H1 (cell line): Measurements from ENCODE around the gene SMIM15. TPM values are rescaled to one million over a fixed set of nuclear protein-coding genes. Genes with fewer than 3 reads are reported as not detected.
A peak's percentile ranks its signal among the peaks of the same experiment; 100 is the strongest.

ENCODE experiments used
- ASH2L ChIP-seq: fragments of 200-600, 300-600 bp; sonication (generic); IDR thresholded peaks from one replicate; pipeline ENCODE4 v1.7.1; 2017; ENCODE audit warnings: low read length
- BCL11A ChIP-seq, 2 experiments: IDR thresholded peaks; one replicate each; pipeline ENCODE4 v1.6.1; 2011; ENCODE audit warnings: low read depth in 2 of 2, low read length in 2 of 2, mild to moderate bottlenecking in 2 of 2
- CHD1 ChIP-seq: IDR thresholded peaks from 2 replicates; pipeline ENCODE4 v1.6.1; 2012; ENCODE audit warnings: low read depth, low read length, improper control_type of control experiment
- CREB1 ChIP-seq: IDR thresholded peaks from 2 replicates; pipeline ENCODE4 v1.6.1; 2012; ENCODE audit warnings: inconsistent platforms
- FOSL1 ChIP-seq: IDR thresholded peaks from 2 replicates; pipeline ENCODE4 v1.6.1; 2011; ENCODE audit warnings: mild to moderate bottlenecking, low read depth, low read length, moderate library complexity; ENCODE audit not compliant: insufficient read depth
- PHF8 ChIP-seq: fragments of 200-600 bp; sonication (generic); conservative IDR thresholded peaks from 2 replicates; pipeline ENCODE4 v1.7.1; 2012; ENCODE audit warnings: low read depth, mild to moderate bottlenecking, inconsistent platforms, low read length, moderate library complexity
- POLR2A ChIP-seq, 2 experiments: IDR thresholded peaks; 1 replicate in 1 of 2; 2 replicates in 1 of 2; pipeline ENCODE4 v1.6.1; 2011; ENCODE audit warnings: low read depth in 2 of 2, low read length in 2 of 2, mild to moderate bottlenecking in 2 of 2; ENCODE audit errors: control extremely low read depth in 1 of 2
- POLR2AphosphoS5 ChIP-seq: IDR thresholded peaks from 2 replicates; pipeline ENCODE4 v1.6.1; 2011; ENCODE audit warnings: low read depth, low read length
- RAD21 ChIP-seq, 2 experiments: IDR thresholded peaks in 1 of 2; conservative IDR thresholded peaks in 1 of 2; 2 replicates each; pipeline ENCODE4 v1.6.1; 2011; ENCODE audit warnings: low read depth in 2 of 2, low read length in 2 of 2, improper control_type of control experiment in 1 of 2, inconsistent platforms in 1 of 2, mild to moderate bottlenecking in 1 of 2, moderate library complexity in 1 of 2
- RBBP5 ChIP-seq: IDR thresholded peaks from 2 replicates; pipeline ENCODE4 v1.7.1; 2012; ENCODE audit warnings: low read depth, mild to moderate bottlenecking, inconsistent platforms, low read length, moderate library complexity, borderline replicate concordance
- SAP30 ChIP-seq: fragments of 300-600 bp; sonication (generic); IDR thresholded peaks from 2 replicates; pipeline ENCODE4 v1.7.1; 2012; ENCODE audit warnings: low read length, moderate library complexity, mild to moderate bottlenecking, inconsistent platforms; ENCODE audit not compliant: insufficient read depth, insufficient replicate concordance
- SP2 ChIP-seq: IDR thresholded peaks from 2 replicates; pipeline ENCODE4 v1.6.1; 2012; ENCODE audit warnings: mild to moderate bottlenecking, low read length, inconsistent platforms
- TAF1 ChIP-seq: IDR thresholded peaks from 2 replicates; pipeline ENCODE4 v1.6.1; 2011; ENCODE audit warnings: mild to moderate bottlenecking, low read depth, low read length
- TAF7 ChIP-seq: optimal IDR thresholded peaks from 2 replicates; pipeline ENCODE3; 2011; ENCODE audit warnings: low read depth, mild to moderate bottlenecking, inconsistent platforms, low read length, moderate library complexity, borderline replicate concordance
- TBP ChIP-seq: IDR thresholded peaks from 2 replicates; pipeline ENCODE4 v1.6.1; 2011; ENCODE audit warnings: low read depth, low read length, improper control_type of control experiment
- TEAD4 ChIP-seq: IDR thresholded peaks from 2 replicates; pipeline ENCODE4 v1.6.1; 2012; ENCODE audit warnings: low read depth, low read length, inconsistent platforms, mixed read lengths
- polyA plus RNA-seq, 7 experiments: library from polyadenylated mRNA; depleted of rRNA in 3 of 7; stranded (reverse) in 5 of 7; unstranded in 2 of 7; fragments of >200 nt in 5 of 7; fragments of 200-250 nt in 2 of 7; gene quantifications; 1 replicate in 5 of 7; 2 replicates in 1 of 7; 4 replicates in 1 of 7; pipeline versions ENCODE4 v1.2.1 to v1.2.3, GENCODE V29; 2011 to 2013; ENCODE audit warnings: missing spikeins in 2 of 7, mixed read lengths in 2 of 7
- total RNA-seq: library from RNA; stranded (reverse); fragmentation: NEBNext Ultra II Directional; extraction: Animal tissue kit (Norgen Biotek cat#: 25700); gene quantifications from 2 replicates; pipeline ENCODE4 v1.2.1, GENCODE V29; 2021
- TF ChIP-seq, protein P1 (sequence below), 3 experiments: IDR thresholded peaks; 1 replicate in 2 of 3; 2 replicates in 1 of 3; pipeline versions ENCODE4 v1.5.1 to v1.6.1; 2011; ENCODE audit warnings: low read length in 3 of 3, mild to moderate bottlenecking in 3 of 3, inconsistent platforms in 2 of 3, low read depth in 1 of 3, moderate library complexity in 1 of 3; ENCODE audit not compliant: insufficient read depth in 1 of 3; ENCODE audit errors: control extremely low read depth in 1 of 3
- TF ChIP-seq, protein P2 (sequence below): IDR thresholded peaks from 2 replicates; pipeline ENCODE4 v1.6.1; 2012; ENCODE audit warnings: low read length, inconsistent platforms
- TF ChIP-seq, protein P3 (sequence below): IDR thresholded peaks from 2 replicates; pipeline ENCODE4 v1.6.1; 2011; ENCODE audit warnings: low read depth, mild to moderate bottlenecking, low read length; ENCODE audit not compliant: insufficient read depth

Gene SMIM15
- total and polyA plus RNA-seq, 2 of the 8 experiments (the other 6 are each of a cell fraction or from before 2014, with no cell fraction given), result 17.6 to 53.1 TPM

DNA sequence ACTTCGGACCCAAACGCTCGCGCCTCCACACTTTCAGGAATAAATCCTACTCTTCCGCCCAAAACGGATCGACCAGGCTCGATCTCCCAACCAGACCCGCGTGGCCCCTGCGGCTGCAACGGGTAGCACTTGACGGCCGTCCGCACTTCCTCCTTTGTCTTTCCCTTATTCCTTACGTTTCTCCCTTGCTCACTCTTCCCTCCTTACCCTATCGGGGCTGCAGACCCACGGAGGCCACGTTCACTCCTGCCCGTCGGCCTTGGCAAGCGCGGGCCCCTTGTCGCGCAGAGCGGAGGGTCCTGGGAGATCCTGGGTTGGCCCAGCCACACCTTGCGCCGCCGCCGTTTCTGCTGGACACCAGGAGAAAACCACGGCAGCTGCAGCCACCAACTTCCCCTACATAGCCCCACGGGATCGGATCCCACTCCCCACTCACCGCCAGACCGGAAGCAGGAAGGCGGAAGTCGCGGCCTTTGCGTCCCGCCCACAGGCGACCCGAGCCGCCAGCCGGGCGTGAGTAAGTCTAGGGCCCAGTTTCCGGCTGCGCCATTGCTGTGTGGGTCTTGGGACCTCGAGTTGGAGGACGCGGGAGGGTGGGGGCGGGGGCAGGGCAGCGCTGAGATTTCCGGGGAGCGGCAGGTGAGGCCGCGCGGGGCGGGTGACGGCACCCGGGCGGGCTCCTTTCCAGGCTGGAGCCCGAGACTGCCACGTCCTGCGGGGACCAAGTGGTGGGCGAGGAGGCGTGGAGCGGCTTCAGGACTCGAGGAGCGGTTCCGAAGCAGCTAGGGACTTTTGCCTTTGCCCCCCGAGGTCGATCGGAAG, at the start of gene SMIM15 (continued):
- TF ChIP-seq, protein P1, sequence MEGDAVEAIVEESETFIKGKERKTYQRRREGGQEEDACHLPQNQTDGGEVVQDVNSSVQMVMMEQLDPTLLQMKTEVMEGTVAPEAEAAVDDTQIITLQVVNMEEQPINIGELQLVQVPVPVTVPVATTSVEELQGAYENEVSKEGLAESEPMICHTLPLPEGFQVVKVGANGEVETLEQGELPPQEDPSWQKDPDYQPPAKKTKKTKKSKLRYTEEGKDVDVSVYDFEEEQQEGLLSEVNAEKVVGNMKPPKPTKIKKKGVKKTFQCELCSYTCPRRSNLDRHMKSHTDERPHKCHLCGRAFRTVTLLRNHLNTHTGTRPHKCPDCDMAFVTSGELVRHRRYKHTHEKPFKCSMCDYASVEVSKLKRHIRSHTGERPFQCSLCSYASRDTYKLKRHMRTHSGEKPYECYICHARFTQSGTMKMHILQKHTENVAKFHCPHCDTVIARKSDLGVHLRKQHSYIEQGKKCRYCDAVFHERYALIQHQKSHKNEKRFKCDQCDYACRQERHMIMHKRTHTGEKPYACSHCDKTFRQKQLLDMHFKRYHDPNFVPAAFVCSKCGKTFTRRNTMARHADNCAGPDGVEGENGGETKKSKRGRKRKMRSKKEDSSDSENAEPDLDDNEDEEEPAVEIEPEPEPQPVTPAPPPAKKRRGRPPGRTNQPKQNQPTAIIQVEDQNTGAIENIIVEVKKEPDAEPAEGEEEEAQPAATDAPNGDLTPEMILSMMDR (IDR thresholded peaks at IDR 0.05; ENCODE audit: control extremely low read depth in 1 of 3, insufficient read depth in 1 of 3, low read depth in 1 of 3, low read length in 3 of 3), result no peak
- TF ChIP-seq TAF7 (peak; percentile 84), RBBP5 (peak; percentile 53; the same call in 1 of the 2 replicates), FOSL1 (no peak), BCL11A (IDR thresholded peaks at IDR 0.05; ENCODE audit: low read depth in 2 of 2, low read length in 2 of 2) (no peak), CREB1 (peak; percentile 8; the same call in 1 of the 2 replicates), TEAD4 (no peak), SAP30 (no peak), SP2 (no peak), RAD21 (IDR thresholded peaks at IDR 0.05 in 1 of 2, conservative IDR thresholded peaks at IDR 0.05 in 1 of 2; ENCODE audit: low read depth in 2 of 2, low read length in 2 of 2) (no peak), POLR2A (IDR thresholded peaks at IDR 0.05; ENCODE audit: control extremely low read depth in 1 of 2, low read depth in 2 of 2, low read length in 2 of 2) (peak; percentile 42 to 90), TBP (peak; percentile 84), ASH2L (peak; percentile 99), PHF8 (peak; percentile 88), TAF1 (peak; percentile 89), POLR2AphosphoS5 (no peak; the same call in none of the 2 replicates), CHD1 (no peak)
- TF ChIP-seq, protein P2, sequence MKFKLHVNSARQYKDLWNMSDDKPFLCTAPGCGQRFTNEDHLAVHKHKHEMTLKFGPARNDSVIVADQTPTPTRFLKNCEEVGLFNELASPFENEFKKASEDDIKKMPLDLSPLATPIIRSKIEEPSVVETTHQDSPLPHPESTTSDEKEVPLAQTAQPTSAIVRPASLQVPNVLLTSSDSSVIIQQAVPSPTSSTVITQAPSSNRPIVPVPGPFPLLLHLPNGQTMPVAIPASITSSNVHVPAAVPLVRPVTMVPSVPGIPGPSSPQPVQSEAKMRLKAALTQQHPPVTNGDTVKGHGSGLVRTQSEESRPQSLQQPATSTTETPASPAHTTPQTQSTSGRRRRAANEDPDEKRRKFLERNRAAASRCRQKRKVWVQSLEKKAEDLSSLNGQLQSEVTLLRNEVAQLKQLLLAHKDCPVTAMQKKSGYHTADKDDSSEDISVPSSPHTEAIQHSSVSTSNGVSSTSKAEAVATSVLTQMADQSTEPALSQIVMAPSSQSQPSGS, result no peak
- TF ChIP-seq, protein P3, sequence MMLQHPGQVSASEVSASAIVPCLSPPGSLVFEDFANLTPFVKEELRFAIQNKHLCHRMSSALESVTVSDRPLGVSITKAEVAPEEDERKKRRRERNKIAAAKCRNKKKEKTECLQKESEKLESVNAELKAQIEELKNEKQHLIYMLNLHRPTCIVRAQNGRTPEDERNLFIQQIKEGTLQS, result no peak
